Smooth muscle cell (in vitro differentiated cells): ENCODE data around the gene IGLL1. TPM values are rescaled to one million over a fixed set of nuclear protein-coding genes. Genes with fewer than 3 reads are reported as not detected.

Source experiments
- DNase-seq: peaks from one replicate; lab custom pipeline; 2025; ENCODE audit not compliant: unreplicated experiment; lab: John Stamatoyannopoulos, UW
- H2AFZ ChIP-seq: fragments of 200-600 bp; sonication (generic); 2 replicates; pipeline ENCODE4 v1.6.0; 2016; ENCODE audit warnings: antibody characterized with exemption, low read depth, mild to moderate bottlenecking
- H3F3A ChIP-seq: fragments of 200-600 bp; sonication (generic); 2 replicates; pipeline ENCODE4 v1.6.0; 2017; ENCODE audit warnings: antibody characterized with exemption, low read depth
- H3K27ac ChIP-seq: fragments of 200-600 bp; sonication (generic); 2 replicates; pipeline ENCODE4 v1.5.1; 2016; ENCODE audit warnings: low read depth, mild to moderate bottlenecking
- H3K27me3 ChIP-seq: fragments of 200-600 bp; sonication (generic); 2 replicates; pipeline ENCODE4 v1.6.1; 2016; ENCODE audit warnings: low read depth, mild to moderate bottlenecking
- H3K36me3 ChIP-seq: fragments of 200-600 bp; sonication (generic); 2 replicates; pipeline ENCODE4 v1.5.1; 2016; ENCODE audit warnings: low read depth
- H3K4me1 ChIP-seq: fragments of 200-600 bp; sonication (generic); 2 replicates; pipeline ENCODE4 v1.5.1; 2016; ENCODE audit warnings: low read depth
- H3K4me2 ChIP-seq: fragments of 200-600 bp; sonication (generic); 2 replicates; pipeline ENCODE4 v1.6.0; 2016; ENCODE audit warnings: mild to moderate bottlenecking
- H3K4me3 ChIP-seq: fragments of 200-600 bp; sonication (generic); 2 replicates; pipeline ENCODE4 v1.5.1; 2016; ENCODE audit warnings: mild to moderate bottlenecking
- H3K79me2 ChIP-seq: fragments of 200-600 bp; sonication (generic); 2 replicates; pipeline ENCODE4 v1.6.0; 2016; ENCODE audit warnings: low read depth, mild to moderate bottlenecking
- H3K9ac ChIP-seq: fragments of 200-600 bp; sonication (generic); 2 replicates; pipeline ENCODE4 v1.6.0; 2016; ENCODE audit warnings: low read depth
- H3K9me3 ChIP-seq: fragments of 200-600 bp; sonication (generic); replicated peaks from 2 replicates; pipeline ENCODE4 v1.5.1; 2016; ENCODE audit warnings: low read depth
- H4K20me1 ChIP-seq: fragments of 200-600 bp; sonication (generic); 2 replicates; pipeline ENCODE4 v1.6.0; 2016; ENCODE audit warnings: low read depth
- CTCF ChIP-seq: fragments of 200-600 bp; sonication (generic); IDR thresholded peaks from 2 replicates; pipeline ENCODE4 v1.5.1; 2017; ENCODE audit warnings: borderline replicate concordance, mild to moderate bottlenecking, antibody characterized with exemption; ENCODE audit not compliant: insufficient read depth, poor library complexity, severe bottlenecking
- WGBS: methylation state at CpG from one replicate; pipeline ENCODE4 v1.1.7; 2016; ENCODE audit warnings: low lambda C conversion rate; 5-methylcytosine and 5-hydroxymethylcytosine counted together
- polyA plus RNA-seq: library from polyadenylated mRNA; unstranded; fragments of >200 nt; fragmentation: Nextera tagmentation; extraction: Ambion mirVana; gene quantifications from 2 replicates; pipeline ENCODE4 v1.2.1, GENCODE V29; 2016
- total RNA-seq: library from RNA; depleted of rRNA; stranded (reverse); fragments of >200 nt; gene quantifications from 2 replicates; pipeline ENCODE4 v1.2.3, GENCODE V29; 2014

Gene IGLL1
- total and polyA plus RNA-seq, 2 experiments from 2014 or later: not detected

DNA sequence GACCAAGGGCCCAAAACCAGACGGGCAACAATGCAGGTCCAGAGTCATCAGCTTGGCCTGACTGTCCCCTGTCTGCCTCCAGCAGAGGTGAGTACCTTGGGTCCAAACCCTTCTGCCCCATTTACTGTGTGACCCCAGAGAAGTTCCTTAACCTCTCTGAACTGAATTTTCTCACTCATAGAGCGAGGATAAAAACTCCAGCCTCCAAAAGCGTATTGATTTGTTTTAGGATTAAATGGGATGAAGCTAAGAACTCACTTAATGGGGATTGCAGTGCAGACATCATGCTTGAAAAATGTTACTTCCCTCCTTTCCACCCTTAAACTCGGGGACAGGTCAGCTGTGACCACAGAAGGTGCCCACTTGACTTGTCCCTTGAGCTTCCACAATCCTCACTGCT lies 22.6 kb downstream of the IGLL1 start:
- no peaks in the 10 kb centered on the region for H4K20me1 ChIP-seq
- no peak for TF ChIP-seq CTCF
- no peaks in the 10 kb centered on the region for H3K9me3 ChIP-seq
- peaks cover 7% of the 10 kb centered on the region for H3K27me3 ChIP-seq
- H3K4me1 ChIP-seq: no peaks in the 10 kb centered on the region
- no peak overlapping the region for H2AFZ ChIP-seq
- H3F3A ChIP-seq: no peaks in the 10 kb centered on the region
- H3K79me2 ChIP-seq: no peaks in the 10 kb centered on the region
- no peak overlapping the region for H3K4me3 ChIP-seq
- H3K27ac ChIP-seq: no peak overlapping the region
- no peaks in the 10 kb centered on the region for H3K36me3 ChIP-seq
- no peak overlapping the region for H3K4me2 ChIP-seq
- WGBS: 82% methylated on average over 4 of the region's 4 CpGs
- no peak overlapping the region for H3K9ac ChIP-seq
- DNase-seq: no peak

GRCh38 chr22:23557036-23557435 lies 23.1 kb downstream of the IGLL1 start:
- Histone ChIP-seq H3K9me3 (no peaks in the 10 kb centered on the region), H3K9ac (no peak overlapping the region), H3K4me2 (no peak overlapping the region), H2AFZ (no peak overlapping the region), H4K20me1 (no peaks in the 10 kb centered on the region), H3K36me3 (no peaks in the 10 kb centered on the region), H3K4me1 (no peaks in the 10 kb centered on the region), H3F3A (no peaks in the 10 kb centered on the region), H3K27me3 (peaks cover 7% of the 10 kb centered on the region), H3K79me2 (no peaks in the 10 kb centered on the region), H3K27ac (no peak overlapping the region), H3K4me3 (no peak overlapping the region)
- 83% methylated on average over 7 of the region's 7 CpGs for WGBS
- DNase-seq: no peak
- no peak for TF ChIP-seq CTCF

- Histone ChIP-seq H3K36me3 (no peaks in the 10 kb centered on the region), H3K4me3 (no peak overlapping the region), H3K9ac (no peak overlapping the region), H3K27me3 (peaks cover 7% of the 10 kb centered on the region), H3K4me2 (no peak overlapping the region), H3K9me3 (no peaks in the 10 kb centered on the region), H4K20me1 (no peaks in the 10 kb centered on the region), H3F3A (no peaks in the 10 kb centered on the region), H2AFZ (no peak overlapping the region), H3K4me1 (no peaks in the 10 kb centered on the region), H3K79me2 (no peaks in the 10 kb centered on the region), H3K27ac (no peak overlapping the region)
- no peak for DNase-seq
- no peak for TF ChIP-seq CTCF
- WGBS: 80% methylated on average over 2 of the region's 7 CpGs
These were observed 24.0 kb downstream of the IGLL1 start for GRCh38 chr22:23556026-23556620.

DNA sequence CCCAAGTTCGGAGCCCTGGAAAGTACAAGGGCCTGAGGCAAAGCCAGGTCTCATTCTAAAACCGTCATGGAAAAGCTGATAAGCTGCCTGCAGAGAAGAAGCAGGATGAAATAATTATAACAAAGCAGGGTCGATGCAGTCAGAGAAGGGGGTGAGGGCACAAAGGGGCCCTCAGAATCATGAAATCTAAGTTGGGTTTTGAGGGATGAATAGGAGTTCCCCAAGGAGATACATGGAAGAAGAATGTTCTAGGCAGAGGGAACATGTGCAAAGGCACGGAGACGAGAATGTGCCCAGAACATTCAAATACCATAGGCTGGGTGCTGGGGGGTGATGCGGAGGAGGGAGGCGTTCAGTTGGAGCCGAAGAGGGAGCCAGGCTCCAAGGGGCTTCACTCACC lies 25.0 kb downstream of the IGLL1 start:
- H3K9me3 ChIP-seq: no peaks in the 10 kb centered on the region
- H2AFZ ChIP-seq: no peak overlapping the region
- H3K4me2 ChIP-seq: no peak overlapping the region
- H3K4me1 ChIP-seq: no peaks in the 10 kb centered on the region
- no peak overlapping the region for H3K27ac ChIP-seq
- no peak overlapping the region for H3K9ac ChIP-seq
- no peaks in the 10 kb centered on the region for H3K36me3 ChIP-seq
- H3K79me2 ChIP-seq: no peaks in the 10 kb centered on the region
- no peak overlapping the region for H3K4me3 ChIP-seq
- peaks cover 7% of the 10 kb centered on the region for H3K27me3 ChIP-seq
- H4K20me1 ChIP-seq: no peaks in the 10 kb centered on the region
- DNase-seq: no peak
- H3F3A ChIP-seq: no peaks in the 10 kb centered on the region
- no peak for TF ChIP-seq CTCF
- 86% methylated on average over 8 of the region's 8 CpGs for WGBS
